Fibroblast of skin of back (primary cell): Measurements from ENCODE around the gene EBLN1. TPM values are rescaled to one million over a fixed set of nuclear protein-coding genes. Genes with fewer than 3 reads are reported as not detected.

Source experiments
- DNase-seq: peaks from one replicate; pipeline ENCODE4 v3.0.0-alpha.2; 2013
- polyA plus RNA-seq, 2 experiments: library from polyadenylated mRNA; unstranded; fragments of 120-200 nt; gene quantifications; one replicate each; pipeline ENCODE4 v1.2.1, GENCODE V29; 2013; ENCODE audit not compliant: insufficient read length in 2 of 2

Gene EBLN1
- polyA plus RNA-seq (2013, experiment 1 of 2; ENCODE audit: insufficient read length) = not detected
- polyA plus RNA-seq (2013, experiment 2 of 2; ENCODE audit: insufficient read length) = not detected

DNA sequence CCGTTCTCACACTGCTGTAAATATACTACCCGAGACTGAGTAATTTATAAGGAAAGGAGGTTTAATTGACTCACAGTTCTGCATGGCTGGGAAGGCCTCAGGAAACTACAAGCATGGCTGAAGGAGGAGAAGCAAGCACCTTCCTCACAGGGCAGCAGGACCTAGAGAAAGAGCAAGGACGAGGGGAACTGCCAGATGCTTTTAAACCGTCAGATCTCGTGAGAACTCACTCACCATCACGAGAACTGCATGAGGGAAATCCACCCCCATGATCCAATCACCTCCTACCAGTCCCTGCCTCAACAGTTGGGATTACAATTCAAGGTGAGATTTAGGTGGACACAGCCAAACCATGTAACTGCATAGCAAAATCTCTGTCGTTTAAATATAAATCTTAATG, at the start of gene EBLN1:
EBLN1 (minus strand) TSS at position 174 of the 400 bp plus-strand sequence. CDS start 8,032 bp downstream, outside the sequence.
- DNase-seq = no peak

DNA sequence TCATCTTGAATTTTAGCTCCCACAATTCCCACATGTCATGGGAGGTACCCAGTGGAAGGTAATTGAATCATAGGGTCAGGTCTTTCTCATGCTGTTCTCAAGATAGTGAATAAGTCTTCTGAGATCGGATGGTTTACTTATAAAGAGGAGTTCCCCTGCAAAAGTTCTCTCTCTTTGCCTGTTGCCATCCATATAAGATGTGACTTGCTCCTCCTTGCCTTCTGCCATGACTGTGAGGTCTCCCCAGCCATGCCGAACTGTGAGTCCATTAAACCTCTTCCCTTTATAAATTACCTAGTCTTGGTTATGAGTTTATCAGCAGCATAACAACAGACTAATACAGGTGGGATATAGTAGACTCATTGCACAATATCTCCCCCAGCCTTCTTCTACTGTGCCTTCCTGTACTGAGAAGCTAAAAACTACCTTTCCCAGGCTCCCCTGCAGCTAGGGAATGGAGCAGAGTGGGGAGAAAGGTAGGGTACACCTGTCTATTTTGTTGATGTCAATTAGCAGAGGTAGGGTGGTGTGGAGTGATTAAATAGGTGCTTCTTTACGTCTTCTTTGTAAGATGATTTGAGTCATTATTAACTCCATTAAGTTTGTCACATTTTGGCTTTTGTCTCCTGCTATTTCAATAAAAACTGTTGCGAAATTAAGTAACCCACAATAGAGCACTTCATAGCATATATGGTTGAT, 48.2 kb upstream of the EBLN1 start:
- DNase-seq = no peak

- no peak for DNase-seq
Observed at GRCh38 chr10:22263106-22263505, 45.3 kb upstream of the EBLN1 start.

- no peak for DNase-seq
Observed at GRCh38 chr10:22259280-22259679, 41.5 kb upstream of the EBLN1 start.

- DNase-seq = no peak
Observed at GRCh38 chr10:22258471-22258870, 40.7 kb upstream of the EBLN1 start.

GRCh38 chr10:22253580-22253882, 35.7 kb upstream of the EBLN1 start:
- DNase-seq = no peak

- no peak for DNase-seq
Observed at GRCh38 chr10:22252801-22253579, 35.2 kb upstream of the EBLN1 start.

- peak; percentile 34 for DNase-seq
Observed at GRCh38 chr10:22252224-22252800, 34.5 kb upstream of the EBLN1 start.

- DNase-seq = peak; percentile 59
Observed at GRCh38 chr10:22251751-22252223, 34.0 kb upstream of the EBLN1 start.

GRCh38 chr10:22250897-22251660, 33.3 kb upstream of the EBLN1 start:
- no peak for DNase-seq

GRCh38 chr10:22247636-22248035, 29.8 kb upstream of the EBLN1 start:
- no peak for DNase-seq

GRCh38 chr10:22246680-22247391, 29.0 kb upstream of the EBLN1 start:
- peak; percentile 84 for DNase-seq

DNA sequence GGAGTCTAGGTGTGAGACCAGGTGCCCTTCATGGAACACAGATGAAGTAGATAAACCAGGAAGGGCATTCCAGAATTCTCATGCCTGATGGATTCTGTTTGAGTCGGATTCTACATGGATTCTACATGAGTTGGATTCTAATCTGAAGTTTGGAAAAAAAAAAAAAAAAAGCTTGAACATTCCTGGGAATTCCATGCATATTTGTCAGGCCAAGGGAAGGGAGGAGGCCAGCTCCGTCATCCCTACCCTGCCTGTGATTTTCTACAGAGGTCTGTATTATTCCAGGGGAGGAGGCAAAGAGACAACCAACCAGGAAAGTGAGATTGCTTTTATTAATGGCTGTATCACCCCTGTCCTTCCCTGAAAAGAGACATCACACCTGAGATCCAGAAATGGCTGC, 27.8 kb upstream of the EBLN1 start:
- DNase-seq = peak; percentile 81

- DNase-seq = no peak
Observed at GRCh38 chr10:22244855-22245254, 27.0 kb upstream of the EBLN1 start.

- DNase-seq = no peak
Observed at GRCh38 chr10:22244001-22244400, 26.2 kb upstream of the EBLN1 start.

DNA sequence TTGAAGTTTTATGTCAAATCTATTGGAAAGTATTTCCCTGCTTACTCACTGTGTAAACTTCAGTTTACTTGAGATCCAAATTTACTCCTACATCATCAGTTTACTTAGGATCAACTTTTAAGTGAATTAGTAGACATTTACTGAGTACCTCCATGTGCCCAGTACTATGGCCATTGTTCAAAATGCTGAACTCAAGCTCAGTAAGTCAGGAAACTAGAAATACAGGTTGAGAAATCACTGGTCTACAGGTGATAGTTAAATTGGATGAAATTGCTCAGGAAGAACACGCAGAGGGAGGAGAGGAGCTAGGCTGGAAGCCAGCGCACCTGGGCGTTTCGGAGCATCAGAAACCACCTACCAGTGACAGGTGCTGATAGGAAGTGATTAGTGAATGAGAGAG, 25.5 kb upstream of the EBLN1 start:
- DNase-seq = no peak

DNA sequence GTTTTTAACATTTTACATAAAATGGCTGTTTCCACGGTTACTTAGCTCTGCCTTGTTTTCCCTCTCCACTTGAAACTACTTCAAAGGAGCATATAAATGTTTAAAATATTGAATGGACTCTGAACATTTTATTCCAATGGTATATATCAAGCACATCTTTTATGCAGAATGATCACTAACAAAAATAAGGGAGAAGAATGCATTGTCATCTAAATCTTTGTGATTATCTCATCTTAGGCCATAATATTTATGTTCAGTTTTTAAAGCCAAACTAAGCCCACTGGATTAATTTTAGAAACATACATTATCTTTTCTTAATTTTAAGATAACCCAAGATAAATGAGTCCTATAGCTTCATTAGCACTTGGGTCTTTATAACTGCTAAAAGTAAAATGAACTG, 13.4 kb upstream of the EBLN1 start:
- no peak for DNase-seq

GRCh38 chr10:22230158-22230833, 12.5 kb upstream of the EBLN1 start:
- peak; percentile 61 for DNase-seq

GRCh38 chr10:22229802-22230157, 12.0 kb upstream of the EBLN1 start:
- no peak for DNase-seq

- DNase-seq = peak; percentile 94
Observed at GRCh38 chr10:22228943-22229801, 11.4 kb upstream of the EBLN1 start.
